CD4-positive, alpha-beta T cell treated with Interferon alpha-2 for 1 hour (primary cell): ENCODE results near the gene COP1.
"Not testable (repeated sequence)": the region's sequence is repeated elsewhere in the genome, so short reads cannot be mapped to it uniquely, and the experiment has no call there.

Experiments
- DNase-seq, 2 donors: peaks; one replicate each; pipeline ENCODE4 v3.0.0-alpha.2; 2020 to 2022

COP1 gene

DNA sequence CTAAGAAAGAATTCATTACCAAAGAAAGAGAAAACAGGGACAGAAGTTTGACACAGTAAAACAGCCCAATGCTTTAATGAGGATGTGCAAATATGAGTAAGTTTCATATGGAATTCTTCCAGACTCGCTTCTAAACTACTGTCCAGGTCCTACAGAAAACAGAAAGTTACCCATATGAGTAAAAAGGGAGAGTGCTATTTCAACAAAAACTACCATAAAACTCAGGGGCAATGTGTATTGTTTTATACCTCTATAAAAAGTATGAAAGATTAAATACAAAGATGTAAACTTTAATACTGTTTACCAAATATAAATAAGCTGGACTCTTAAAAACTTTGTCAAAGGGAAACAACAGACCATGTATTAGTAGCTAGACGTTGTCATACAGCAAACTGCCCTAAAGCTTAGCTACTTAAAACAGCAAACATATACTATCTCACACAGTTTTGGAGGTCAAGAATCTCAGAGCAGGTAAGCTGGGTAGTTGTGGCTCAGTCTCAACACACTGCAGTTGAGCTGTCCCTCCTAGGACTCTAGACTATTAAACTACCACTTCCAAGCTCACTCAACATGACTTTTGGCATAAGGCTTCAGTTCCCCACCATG lies 174.9 kb downstream of the COP1 start:
- DNase-seq: no peak

DNA sequence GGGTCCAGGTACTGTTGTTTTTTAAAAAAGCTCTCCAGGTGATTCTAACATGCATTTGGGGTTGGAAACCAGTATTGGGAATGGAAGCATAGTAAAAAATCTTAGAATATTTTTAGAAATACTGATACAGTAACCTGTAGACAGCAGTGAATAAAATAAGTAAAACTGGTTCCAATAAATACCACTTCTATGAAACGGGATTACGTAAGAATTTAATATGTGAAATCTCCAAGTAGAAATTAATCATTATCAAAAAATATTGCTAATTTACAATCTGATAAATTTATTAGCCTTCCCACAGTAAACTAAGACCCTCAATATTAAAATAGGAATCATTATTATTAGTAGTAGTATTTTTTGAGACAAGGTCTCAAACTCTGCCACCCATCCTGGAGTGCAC lies 177.5 kb downstream of the COP1 start:
- DNase-seq: no peak

DNA sequence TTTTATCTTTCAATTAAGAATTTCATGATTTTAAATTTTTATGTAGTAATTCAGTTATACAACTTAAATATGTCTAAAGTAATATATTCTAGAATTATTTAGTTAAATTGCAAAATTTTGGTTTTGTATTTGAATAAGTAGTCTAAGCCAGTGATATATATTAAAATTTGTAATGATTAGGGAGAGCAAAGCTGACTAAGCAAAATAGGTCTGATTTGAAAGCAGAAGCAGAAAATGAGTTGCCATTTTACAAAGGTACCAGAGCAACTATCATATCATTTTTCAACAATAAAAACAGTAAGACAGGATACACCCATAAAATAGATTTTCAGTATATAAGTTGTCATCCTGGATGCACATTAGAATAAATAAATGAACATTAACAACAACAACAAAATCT lies 177.9 kb downstream of the COP1 start:
- DNase-seq: no peak

DNA sequence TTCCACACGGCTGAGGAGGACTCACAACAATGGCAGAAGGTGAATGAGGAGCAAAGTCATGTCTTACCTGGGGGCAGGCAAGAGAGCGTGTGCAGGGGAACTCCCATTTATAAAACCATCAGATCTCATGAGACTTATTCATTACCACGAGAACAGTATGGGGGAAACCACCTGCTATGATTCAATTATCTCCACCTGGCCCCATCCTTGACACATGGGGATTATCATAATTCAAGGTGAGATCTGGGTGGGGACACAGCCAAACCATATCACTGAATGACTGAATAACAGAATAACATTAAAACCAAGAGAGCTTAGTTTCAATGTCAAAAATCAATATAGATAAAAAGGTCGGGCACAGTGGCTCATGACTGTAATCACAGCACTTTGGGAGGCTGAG lies 179.2 kb downstream of the COP1 start:
- DNase-seq: not testable (repeated sequence)

DNA sequence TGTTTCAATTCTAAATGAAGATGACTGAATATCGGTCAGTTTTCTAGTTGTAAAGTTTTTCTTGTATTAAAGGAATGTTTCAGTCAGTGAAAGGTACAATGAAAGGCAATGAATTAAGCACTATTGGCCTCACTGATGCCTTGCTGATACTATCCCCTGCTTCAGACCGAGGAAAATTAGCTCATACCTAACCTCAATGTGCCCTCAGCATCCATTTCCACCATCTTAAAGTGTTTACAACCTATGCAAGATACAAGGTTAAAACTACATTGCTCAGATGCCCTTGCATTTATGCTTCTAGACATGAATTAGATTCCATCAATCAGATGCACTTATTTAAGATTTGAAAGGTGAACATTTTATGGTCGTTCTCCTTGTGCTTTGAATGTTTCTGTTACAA lies 184.5 kb downstream of the COP1 start:
- no peak for DNase-seq

DNA sequence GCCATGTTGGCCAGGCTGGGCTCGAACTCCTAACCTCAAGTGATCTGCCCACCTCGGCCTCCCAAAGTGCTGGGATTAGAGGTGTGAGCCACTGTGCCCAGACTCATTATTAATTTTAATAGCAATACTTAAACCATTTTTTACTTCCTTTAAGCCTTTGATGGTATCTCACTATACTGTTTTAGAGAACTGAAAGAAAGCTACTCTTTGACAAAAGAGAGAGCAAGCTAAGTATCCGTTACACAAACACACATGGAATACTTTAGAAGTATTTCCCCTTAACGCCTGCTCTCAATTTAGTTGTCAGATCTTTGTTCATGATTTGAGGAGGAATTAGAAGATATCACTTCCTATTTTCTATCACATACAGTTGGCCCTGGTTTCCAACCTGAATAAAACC lies 189.4 kb downstream of the COP1 start:
- DNase-seq: no peak

DNA sequence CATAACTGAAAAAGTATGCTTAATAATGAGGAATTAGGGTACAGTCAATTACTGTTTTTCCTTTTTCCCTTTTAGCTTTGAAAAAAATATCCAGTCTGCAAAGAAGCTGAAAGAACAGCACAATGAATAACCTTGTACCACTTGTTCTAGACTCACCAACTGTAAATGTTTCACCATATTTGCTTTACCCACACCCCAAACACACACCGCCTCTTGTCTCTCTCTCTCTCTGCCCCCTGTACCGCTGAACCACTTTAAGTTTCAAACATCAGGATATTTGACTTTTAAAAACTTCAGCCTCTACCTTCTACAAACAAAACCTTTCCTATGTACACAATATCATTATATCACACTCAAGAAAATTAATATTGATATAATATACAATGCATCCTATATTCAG lies 197.1 kb downstream of the COP1 start:
- no peak for DNase-seq

DNA sequence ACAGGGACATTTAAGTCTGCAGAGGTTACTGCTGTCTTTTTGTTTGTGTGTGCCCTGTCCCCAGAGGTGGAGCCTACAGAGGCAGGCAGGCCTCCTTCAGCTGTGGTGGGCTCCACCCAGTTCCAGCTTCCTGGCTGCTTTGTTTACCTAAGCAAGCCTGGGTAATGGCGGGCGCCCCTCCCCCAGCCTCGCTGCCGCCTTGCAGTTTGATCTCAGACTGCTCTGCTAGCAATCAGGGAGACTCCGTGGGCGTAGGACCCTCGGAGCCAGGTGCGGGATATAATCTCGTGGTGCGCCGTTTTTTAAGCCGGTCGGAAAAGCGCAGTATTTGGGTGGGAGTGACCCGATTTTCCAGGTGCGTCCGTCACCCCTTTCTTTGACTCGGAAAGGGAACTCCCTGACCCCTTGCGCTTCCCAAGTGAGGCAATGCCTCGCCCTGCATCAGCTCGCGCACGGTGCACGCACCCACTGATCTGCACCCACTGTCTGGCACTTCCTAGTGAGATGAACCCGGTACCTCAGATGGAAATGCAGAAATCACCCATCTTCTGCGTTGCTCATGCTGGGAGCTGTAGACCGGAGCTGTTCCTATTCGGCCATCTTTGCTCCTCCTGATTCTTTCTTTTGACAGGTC lies 199.2 kb downstream of the COP1 start:
- not testable (repeated sequence) for DNase-seq

DNA sequence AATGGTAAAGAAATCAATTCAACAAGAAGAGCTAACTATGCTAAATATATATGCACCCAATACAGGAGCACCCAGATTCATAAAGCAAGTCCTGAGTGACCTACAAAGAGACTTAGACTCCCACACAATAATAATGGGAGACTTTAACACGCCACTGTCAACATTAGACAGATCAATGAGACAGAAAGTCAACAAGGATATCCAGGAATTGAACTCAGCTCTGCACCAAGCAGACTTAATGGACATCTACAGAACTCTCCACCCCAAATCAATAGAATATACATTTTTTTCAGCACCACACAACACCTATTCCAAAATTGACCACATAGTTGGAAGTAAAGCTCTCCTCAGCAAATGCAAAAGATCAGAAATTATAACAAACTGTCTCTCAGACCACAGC lies 212.4 kb downstream of the COP1 start:
- DNase-seq: not testable (repeated sequence)

DNA sequence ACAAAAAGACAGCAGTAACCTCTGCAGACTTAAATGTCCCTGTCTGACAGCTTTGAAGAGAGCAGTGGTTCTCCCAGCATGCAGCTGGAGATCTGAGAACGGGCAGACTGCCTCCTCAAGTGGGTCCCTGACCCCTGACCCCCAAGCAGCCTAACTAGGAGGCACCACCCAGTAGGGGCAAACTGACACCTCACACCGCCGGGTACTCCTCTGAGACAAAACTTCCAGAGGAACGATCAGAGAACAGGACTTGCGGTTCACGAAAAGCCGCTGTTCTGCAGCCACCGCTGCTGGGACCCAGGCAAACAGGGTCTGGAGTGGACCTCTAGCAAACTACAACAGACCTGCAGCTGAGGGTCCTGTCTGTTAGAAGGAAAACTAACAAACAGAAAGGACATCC lies 214.3 kb downstream of the COP1 start:
- not testable (repeated sequence) for DNase-seq

DNA sequence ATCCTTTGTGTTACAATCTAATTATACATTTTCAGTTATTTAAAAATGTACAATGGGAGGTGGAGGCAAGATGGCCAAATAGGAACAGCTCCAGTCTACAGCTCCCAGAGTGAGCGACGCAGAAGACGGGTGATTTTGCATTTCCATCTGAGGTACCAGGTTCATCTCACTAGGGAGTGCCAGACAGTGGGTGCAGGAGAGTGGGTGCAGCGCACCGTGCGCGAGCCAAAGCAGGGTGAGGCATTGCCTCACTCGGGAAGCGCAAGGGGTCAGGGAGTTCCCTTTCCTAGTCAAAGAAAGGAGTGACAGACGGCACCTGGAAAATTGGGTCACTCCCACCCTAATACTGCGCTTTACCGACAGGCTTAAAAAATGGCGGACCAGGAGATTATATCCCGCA lies 214.9 kb downstream of the COP1 start:
- not testable (repeated sequence) for DNase-seq

DNA sequence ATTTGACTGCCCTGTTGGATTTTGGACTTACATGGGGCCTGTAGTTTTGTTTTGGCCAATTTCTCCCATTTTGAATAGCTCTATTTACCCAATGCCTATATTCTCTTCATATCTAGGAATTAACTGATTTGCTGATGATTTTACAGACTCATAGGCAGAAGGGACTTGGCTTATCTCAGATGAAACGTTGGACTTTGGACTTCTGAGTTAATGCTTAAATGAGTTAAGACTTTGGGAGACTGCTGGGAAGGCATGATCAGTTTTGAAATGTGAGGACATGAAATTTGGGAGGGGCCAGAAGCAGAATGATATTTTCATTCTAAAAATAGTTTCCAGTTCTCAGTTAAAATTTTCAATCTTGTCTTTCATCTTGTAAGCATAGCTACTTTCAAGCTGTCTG lies 222.3 kb downstream of the COP1 start:
- no peak for DNase-seq

DNA sequence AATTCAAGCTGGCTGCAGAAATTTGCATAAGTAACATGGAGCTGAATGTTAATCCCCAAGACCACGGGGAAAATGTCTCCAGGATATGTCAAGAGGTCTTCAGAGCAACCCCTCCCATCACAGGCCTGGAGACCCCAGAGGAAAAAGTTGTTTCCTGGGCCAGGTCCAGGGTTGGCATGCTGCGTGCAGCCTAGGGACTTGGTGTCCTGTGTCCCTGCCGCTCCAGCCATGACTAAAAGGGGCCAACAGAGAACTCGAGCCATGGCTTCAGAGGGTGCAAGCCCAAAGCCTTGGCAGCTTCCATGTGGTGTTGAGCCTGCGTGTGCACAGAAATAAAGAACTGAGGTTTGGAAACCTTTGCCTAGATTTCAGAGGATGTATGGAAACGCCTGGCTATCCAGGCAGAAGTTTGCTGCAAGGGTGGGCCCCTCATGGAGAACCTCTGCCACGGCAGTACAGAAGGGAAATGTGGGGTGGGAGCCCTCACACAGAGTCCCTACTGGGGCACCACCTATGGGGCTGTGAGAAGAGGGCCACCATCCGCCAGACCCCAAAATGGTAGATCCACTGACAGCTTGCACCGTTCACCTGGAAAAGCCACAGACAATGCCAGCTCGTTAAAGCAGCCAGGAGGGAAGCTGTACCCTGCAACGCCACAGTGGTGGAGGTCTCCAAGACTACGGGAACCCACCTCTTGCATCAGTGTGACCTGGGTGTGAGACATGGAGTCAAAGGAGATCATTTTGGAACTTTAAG lies 222.9 kb downstream of the COP1 start:
- DNase-seq: no peak

DNA sequence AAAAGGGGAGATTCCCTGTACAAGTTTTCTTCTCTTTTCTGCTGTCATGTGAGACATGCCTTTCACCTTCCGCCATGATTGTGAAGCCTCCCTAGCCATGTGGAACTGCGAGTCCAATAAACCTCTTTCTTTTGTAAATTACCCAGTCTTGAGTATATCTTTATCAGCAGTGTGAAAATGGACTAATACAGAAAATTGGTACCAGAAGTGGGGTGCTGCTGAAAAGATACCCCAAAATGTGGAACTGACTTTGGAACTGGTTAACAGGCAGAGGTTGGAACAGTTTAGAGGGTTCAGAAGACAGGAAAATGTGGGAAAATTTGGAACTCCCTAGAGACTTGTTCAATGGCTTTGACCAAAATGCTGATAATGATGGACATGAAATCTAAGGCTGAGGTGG lies 223.7 kb downstream of the COP1 start:
- DNase-seq: not testable (repeated sequence)

DNA sequence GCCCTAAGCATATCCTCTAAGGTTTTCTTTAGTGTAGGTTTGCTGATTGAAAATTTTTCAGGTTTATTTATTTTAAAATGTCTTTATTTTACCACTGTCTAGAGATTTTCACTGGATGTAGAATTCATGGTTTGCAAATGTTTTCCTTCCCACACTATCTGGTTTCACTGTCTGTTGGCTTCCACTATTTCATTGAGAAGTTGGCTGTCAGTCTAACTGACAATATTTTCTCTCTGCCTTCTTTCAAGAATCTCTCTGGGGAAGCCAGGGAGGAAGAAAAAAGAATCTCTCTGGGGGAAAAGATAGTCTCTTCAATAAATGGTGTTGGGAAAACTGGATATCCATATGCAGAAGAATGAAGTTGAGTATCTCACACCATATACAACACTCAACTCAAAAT lies 226.0 kb downstream of the COP1 start:
- DNase-seq: no peak

DNA sequence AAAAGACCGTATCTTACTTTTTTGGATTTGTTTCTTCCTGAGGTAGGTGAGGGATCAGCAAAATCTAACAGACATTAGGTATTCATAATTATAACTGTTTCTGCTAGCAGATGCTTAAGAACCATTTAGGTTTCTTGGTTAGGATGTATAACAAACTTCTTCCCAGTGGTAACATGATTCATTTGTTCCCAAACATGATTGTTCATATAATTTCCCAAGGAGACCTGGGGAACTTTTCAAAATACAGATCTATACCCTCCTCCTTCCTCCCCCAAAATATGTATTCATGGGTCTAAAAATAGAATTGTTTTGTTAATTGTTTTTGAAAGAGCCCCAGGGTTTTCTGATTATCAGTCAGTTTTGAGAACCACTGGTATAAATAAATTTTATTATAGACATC lies 228.2 kb downstream of the COP1 start:
- no peak for DNase-seq

DNA sequence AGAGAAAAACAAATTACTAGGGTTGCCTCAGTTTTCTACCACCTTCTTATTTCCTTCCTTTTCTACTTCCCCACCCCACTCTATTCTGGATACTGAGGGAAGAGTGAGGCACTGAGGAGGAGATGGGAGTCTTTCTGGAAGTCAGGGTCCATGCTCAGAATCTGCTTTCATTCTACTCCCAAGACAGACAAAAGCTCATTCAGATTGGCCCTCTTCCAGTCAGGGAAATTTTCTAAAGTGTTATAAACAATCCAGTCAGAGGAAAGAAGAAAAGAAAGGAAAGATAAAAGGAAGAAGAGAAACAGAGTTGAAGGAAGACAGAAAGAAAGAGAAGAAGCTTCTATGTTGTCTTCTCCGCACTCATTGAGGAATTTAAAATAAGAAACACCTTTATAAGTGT lies 228.6 kb downstream of the COP1 start:
- no peak for DNase-seq

DNA sequence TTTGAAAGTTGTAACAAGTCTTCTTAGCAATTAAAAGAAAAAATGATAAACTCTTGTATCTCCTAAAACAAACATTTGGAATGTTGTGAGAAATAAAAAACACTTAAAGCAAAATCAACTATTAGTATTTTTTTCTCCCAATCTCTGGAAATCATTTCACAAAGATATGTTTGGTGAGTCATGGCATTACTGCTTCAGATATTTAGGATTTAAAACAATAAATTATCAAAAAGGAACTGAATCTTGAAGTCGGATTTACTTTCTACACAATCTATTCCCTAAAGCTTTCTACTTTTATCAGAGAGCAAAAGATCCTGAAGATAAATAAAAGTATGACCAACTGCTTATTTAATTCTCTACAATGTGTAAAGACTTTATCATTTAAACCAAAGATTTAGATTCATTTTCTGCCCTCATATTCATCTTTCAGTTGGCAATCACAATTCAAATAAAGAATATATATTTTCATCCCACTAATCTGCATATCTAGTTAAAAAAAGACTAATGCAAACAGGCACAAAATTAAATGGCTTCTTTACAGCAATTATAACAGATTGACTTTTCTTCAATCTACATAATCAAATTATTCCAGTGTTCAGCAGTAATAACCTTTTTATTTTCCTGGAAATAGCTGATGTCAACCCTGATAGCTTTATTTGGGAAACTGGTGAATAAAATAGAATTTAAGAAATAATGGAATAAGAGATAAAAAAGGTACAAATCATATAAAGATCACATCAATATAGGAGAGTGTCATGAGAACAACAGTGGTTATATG lies 230.0 kb downstream of the COP1 start:
- no peak for DNase-seq

DNA sequence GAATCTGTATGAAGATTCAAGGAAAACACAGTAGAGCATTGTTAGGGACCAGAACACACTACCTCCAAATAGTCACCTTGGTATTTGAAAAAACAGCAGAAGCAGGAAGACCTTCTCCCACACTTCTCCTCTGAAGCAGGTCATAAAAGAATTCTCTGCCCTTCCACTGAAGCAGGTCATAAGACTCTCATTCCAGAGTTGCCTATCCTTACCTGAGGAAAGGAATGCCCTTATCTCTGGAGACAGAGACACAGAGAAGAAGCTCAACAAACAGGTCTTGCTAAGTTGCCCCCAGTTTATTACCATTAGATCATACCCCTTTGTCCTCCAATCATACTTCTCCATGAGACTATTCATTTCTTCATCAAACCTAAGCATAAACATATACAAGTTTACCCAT lies 237.9 kb downstream of the COP1 start:
- no peak for DNase-seq

DNA sequence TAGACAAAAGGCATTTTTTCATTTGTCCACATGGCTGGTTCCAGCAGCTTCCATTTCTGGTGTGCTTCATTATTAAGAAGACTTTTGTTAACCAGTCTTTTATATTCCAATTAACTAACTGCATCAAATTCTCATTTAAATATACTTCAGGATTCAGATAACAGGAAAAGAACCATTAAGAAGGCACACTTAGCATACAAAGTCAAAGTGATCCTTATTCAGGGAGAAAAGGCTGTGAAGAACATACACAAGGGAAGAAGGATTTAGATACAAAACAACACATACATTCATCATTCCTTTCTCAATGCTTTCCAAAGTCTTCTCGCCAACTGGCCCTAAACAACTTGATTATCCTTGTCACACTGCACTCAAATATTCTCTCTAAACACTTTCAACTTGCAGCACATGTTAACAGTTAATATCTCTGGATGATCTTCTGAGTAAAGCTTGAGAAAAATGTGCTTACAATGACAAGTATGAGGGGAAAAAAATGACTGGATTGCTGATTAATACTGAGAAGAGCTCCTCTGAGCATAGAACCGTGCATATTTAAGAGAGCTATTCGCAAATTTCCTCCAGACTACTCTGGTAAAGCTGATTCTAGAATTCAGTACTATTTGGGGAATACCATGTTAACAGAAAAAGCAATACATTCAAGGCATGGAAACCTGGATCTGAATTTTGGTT lies 238.5 kb downstream of the COP1 start:
- no peak for DNase-seq

DNA sequence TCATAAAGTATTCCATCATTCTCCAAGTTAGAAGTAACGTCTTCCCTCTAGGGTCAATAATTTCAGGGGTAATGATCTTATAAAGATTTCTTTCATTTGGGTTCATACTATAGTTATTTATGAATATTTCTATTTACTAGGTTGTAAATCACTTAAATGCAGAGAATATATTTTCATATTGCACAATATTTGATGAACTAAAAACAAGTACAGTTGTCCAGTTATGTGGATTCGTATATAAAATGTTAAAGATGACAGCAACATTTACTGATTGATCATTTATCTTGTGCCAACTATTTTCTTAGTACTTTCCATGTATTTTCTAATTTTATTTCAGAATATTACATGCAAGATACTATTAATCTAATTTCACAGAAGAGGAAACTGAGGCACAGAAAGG lies 243.3 kb downstream of the COP1 start:
- DNase-seq: no peak

DNA sequence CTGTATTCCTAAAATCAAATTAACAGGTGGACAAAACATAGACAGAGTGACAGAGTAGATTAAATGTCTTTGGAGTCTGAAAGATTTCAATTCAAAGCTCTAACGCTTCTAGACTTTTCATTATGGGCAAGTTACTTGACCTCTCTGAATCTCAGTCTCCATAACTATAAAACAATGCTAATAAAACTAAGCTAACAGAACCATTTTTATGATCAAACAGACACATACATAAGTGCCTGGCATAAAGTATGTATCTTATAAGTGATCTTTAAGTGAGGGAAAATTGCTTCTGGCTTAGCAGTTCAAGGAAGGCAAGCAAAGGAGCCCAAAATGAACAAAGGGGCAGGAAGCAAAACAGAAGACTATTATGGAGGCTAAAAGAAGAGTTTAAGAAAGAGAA lies 246.9 kb downstream of the COP1 start:
- DNase-seq: no peak

DNA sequence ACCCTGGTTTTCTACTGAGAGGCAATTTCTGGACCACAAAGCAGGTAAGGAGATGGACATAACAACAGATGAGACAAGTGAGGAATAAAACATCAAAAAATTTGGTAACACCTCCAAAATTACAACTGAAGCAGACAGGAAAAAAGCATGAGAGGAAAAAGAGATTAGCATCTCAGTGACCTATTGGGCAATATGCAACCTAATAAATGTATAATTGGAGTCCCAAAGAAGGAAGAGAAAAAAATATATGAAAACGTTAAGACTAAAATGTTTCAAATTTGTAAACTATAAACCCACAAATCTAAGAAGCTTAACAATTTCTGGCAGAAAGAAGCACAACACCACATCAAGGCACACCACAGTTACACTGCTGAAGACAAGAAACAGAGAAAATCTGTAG lies 255.5 kb downstream of the COP1 start:
- DNase-seq: no peak
